NCI-H526 (cell line): Measurements from ENCODE around the gene ANLN.
"Not testable (repeated sequence)": the region's sequence is repeated elsewhere in the genome, so short reads cannot be mapped to it uniquely, and the experiment has no call there.

ENCODE experiments used
- DNase-seq, 2 experiments: peaks; one replicate each; lab custom pipeline; 2025; lab: John Stamatoyannopoulos, UW

ANLN gene

DNA sequence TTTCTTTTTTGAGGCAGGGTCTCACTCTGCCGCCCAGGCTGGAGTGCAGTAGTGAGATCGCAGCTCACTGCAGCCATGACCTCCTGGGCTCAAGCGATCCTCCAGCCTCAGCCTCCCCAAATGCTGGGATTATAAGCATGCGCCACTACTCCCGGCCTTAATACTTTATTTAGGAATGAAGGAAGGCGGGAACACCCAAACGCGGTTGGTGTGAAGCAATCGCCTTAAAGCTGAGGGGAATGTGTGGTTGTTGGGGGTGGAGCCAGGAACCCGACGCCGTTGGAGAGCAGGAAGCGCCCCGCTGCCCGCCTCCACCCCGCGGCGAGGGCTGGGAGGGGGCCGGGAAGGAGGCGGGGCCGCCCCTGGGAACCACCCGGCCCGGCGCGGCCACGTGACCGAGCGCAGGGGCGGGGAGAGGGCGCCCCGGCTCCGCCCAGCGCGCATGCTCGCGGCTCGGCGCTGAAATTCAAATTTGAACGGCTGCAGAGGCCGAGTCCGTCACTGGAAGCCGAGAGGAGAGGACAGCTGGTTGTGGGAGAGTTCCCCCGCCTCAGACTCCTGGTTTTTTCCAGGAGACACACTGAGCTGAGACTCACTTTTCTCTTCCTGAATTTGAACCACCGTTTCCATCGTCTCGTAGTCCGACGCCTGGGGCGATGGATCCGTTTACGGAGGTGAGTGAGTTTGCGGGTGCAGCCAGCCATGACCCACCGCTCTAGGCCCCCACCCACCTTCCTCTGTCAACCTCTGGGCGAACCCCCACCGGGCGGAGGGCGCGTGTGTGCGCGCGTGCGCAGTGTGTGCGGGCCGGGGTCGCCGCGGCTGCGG lies at the start of gene ANLN:
Gene ANLN, plus strand, starts transcription at position 492 of the 828 bp plus-strand sequence. Its CDS starts 165 bp downstream, at position 657.
- DNase-seq: peak; percentile 95 to 97

GRCh38 chr7:36343548-36343947 lies 46.1 kb upstream of the ANLN start:
- DNase-seq: no peak

DNA sequence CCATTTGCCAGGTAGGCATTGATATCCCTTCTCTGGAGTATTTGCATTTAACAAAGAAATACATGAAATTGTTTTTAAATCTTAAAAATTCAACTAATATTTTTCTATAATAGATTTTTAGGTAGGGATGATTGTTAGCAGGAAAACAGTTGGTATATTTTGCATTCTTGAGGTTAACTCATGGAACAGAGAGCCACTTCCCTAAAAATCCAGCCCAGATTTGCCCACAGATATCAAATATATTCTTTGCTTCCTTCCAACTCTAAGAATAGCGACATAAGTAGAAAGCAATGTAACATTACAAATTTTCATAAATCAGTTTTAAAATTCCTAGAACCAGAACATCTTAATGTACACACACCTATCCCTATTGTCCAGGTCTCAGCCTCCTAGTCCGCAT lies 45.0 kb upstream of the ANLN start:
- DNase-seq: no peak

DNA sequence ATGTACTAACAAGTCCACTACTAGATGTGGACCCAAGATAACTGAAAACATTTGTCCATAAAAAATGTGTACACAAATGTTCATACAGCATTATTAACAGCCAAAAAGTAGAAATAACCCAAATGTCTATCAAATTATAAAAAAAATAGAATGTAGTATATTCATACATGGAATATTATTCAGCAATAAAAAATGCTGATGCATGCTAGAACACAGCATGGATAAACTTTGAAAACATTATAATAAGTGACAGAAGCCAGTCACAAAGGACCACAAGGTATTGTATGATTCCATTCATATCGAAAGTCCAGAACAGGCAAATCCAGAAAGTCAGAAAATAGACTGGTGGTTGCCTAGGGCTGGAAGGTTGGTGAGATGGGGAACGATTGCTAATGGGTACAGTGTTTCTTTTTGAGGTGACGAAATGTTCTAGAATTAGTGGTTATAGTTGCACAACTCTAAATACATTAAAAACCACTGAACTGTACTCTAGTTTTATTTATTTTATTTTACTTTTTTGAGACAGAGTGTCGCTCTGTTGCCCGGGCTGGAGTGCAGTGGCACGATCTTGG lies 43.3 kb upstream of the ANLN start:
- DNase-seq: no peak

GRCh38 chr7:36348256-36348655 lies 41.4 kb upstream of the ANLN start:
- no peak for DNase-seq

- DNase-seq: no peak
Measured at GRCh38 chr7:36348771-36349170, 40.9 kb upstream of the ANLN start.

DNA sequence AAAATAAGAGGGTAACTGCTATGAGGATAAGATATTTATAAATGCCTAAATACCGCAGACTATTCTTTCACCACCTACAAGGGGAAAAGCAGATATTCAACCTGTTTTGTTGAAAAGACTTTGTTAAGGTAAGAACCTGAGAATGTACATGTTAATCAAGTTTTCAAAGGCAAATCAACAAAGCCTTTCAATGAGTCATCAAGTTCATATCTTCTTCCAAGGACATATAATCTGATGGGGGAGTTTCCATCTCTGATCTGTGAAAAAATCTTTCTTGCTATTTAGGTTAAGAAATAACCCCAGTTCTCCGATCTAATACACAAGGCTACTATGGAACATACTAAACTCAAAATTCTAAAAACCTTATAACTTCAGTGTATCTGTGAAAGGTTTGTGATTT lies 40.0 kb upstream of the ANLN start:
- no peak for DNase-seq

DNA sequence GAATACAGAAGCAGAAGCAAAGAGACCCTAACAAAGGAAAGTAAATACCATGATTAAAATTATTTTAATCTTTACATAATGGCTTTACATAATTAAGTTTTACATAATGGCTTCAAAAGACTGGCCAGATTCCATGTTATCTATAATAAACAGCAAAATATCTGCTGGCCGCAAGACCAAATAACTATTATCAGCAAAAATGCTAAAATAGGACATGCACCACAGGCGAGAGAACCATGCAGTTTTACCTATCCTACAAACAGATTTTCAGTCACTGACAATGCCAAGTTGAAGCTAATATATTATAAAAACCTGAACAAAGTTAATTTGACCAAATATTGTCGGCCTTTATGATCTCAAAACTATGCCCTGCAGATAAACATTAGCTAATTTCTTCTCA lies 34.2 kb upstream of the ANLN start:
- DNase-seq: no peak

GRCh38 chr7:36357054-36357453 lies 32.6 kb upstream of the ANLN start:
- DNase-seq: no peak

DNA sequence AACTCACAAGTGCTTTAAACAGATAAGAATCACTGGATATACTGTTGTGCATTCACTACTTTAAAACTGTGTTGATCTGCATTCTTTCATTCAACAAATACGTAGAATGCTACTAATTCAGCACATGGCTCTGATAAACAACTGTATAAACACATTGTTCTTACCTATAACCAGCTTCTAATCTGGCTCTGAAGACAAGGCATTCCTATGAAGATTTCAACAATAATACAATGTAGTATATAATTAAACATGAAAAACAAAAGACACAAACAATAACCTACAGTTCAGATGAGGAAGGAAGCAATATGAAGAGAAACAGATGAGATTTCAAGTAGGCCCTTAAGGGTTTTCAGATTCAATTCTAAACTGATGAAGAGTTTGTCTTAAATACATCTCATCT lies 31.1 kb upstream of the ANLN start:
- no peak for DNase-seq

DNA sequence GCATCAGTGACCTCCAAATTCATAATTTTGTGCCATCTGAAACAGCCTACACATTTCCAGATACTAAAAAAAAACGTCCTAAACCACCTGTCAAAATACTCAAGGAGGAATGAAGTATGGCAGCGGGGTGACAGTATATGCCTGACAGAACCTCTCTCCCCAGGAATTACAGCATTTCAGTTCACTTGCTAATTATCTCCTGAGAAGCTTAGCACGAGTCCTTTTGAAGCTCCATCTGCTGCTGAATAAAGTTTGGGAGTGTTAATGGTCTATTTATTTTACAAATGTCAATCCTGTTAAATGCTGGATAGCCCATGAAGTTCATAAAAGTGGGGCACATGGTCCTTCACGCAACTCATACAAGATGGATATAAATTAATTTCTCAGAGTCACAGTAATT lies 29.4 kb upstream of the ANLN start:
- no peak for DNase-seq

DNA sequence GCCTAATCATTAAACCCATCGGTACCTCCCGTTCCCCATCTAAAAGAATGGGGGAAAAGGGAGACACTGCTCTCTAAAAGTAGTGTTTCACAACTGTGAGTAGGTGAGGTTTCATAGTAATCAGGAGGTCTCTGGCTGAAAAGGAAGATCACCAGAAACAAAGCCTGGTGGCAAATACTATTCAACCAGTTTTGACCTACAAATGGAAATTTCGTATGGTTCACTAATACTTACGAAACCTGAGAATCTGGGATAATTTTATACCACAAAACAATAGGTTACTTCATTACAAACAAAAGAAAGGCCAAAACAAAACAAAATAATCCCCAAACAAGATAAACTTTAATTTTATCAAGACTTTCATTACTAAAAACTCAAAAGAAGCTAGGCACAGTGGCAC lies 28.4 kb upstream of the ANLN start:
- no peak for DNase-seq

- no peak for DNase-seq
Measured at GRCh38 chr7:36363515-36363914, 26.1 kb upstream of the ANLN start.

DNA sequence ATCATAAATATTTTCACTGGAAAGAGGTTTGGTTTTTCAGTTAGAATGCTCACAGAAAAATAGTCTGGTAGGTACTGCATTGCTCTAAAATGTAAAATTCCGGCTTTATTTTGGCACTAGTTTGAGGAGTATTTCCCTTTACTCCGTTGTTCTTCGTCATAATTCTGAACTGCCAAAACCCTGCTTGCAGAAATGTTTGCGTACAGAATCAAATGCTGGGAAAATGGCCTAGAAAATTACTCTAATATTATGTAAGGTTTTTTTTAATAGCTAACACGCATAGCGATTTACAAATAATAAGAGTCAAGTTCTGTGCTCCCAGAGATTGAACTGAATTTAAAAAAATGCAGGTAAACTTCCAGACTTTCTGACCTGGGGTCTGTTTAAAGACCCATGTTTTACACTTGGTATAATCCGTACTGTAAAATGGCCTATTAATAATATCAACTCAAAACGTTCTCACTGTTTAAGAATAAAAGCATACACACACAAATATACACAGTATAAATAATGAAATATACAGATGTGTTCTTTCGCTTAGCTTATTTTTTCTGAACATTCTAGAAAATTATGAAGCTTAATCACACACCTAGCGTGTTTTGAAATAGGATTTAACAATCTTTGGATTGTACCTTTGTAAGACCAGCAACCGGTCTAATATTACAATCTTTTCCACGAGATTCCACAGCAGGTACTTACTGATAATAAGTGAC lies 23.5 kb upstream of the ANLN start:
- DNase-seq: no peak

GRCh38 chr7:36366718-36367560 lies 22.7 kb upstream of the ANLN start:
- DNase-seq: peak; percentile 82 to 97

DNA sequence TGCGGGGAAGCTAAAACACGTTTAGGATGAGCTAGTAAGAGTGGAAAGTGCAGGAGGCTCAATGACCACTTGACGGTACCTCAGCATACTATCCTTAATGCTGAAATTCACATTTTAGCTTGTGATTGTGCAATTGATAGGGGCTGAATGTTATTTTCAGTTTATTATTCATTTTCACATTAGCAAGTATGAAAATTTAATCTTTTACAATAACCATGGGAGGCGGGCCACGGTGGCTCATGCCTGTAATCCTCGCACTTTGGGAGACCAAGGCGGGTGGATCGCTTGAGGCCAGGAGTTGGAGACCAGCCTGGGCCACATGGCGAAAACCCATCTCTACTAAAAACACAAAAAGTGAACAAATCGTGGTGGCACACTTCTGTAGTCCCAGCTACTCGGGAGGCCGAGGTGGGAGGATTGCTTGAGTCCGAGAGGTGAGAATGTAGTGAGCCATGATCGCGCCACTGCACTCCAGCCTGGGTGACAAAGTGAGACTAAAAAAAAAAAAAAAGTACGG lies 22.0 kb upstream of the ANLN start:
- no peak for DNase-seq

- DNase-seq: no peak
Measured at GRCh38 chr7:36368496-36368895, 21.2 kb upstream of the ANLN start.

GRCh38 chr7:36369171-36369570 lies 20.5 kb upstream of the ANLN start:
- no peak for DNase-seq

DNA sequence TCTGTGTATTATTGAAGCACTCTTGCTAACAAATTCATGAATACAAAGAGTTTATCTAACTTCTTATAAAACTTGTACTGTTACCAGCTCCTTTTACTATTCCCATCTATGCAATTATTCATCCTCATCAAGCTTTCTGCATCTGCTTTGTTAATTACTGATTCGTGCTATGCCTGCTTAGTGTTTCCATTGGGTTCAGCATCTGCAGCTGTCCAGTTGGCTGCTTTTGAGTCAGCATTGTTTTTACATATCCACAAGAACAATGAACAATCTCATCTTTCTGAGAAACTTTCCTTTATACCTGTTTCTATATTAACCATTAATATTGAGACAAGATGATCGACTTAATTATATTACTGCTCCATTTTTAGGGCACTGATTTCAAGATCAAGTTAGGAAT lies 19.6 kb upstream of the ANLN start:
- DNase-seq: no peak

GRCh38 chr7:36372156-36372555 lies 17.5 kb upstream of the ANLN start:
- DNase-seq: no peak

- DNase-seq: not testable (repeated sequence)
Measured at GRCh38 chr7:36378555-36378954, 11.1 kb upstream of the ANLN start.
